Measurements from ENCODE around the gene ADIPOR1.

Gene ADIPOR1

DNA sequence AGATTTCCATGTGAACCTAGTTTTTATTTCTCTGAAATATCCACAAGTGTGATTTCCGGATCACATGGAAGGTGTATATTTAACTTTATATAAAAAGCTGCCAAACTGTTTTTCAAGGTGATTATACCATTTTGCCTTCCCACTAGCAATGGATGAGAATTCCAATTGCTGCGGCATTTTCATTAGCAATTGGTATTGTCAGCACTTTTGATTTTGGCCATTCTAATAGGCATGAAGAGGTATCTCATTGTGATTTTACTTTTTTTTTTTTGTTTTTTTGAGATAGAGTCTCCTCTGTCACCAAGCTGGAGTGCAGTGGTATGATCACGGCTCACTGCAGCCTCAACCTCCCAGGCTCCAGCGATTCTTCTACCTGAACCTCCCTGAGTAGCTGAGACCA lies 13.9 kb upstream of the ADIPOR1 start:
- no peak for DNase-seq (ENCODE audit: low read depth)

DNA sequence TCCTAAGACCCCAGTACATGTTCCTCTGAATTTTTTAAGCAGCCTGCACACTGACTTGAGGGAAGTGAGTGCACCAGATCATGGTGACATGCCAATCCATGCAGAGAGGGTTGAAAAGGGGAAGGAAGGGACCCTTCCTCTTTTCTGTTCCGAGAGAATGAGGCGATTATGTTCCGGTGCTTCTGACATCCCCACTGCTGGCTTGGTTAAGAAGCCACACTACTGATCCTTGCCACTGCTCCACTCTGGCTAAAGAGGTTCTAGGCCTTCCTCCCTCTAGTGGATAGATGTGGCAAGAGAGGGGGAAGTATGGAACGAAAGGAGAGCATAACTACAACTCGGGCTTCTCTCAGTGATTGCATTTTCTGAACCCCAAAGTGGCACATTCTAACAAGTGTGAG lies 10.8 kb upstream of the ADIPOR1 start:
- no peak for DNase-seq (ENCODE audit: low read depth)

DNA sequence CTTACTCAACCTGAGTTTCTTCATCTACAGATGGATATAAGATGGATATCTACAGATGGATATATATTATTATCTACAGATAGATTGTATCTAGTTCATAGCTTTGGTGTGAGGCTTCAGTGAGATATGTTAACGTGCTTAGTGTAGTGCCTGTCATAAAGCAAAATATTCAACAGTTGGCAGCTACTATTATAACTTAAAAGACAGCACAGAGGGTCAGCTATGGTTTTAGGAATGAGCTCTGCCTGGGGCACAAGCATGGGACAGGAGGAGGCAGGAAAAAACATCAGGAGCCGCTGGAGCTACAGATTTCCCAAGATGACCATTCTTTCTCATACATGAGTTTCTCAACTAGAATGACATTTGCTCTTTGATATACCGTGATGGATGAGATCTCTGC lies 10.2 kb upstream of the ADIPOR1 start:
- DNase-seq (ENCODE audit: low read depth), result no peak

DNA sequence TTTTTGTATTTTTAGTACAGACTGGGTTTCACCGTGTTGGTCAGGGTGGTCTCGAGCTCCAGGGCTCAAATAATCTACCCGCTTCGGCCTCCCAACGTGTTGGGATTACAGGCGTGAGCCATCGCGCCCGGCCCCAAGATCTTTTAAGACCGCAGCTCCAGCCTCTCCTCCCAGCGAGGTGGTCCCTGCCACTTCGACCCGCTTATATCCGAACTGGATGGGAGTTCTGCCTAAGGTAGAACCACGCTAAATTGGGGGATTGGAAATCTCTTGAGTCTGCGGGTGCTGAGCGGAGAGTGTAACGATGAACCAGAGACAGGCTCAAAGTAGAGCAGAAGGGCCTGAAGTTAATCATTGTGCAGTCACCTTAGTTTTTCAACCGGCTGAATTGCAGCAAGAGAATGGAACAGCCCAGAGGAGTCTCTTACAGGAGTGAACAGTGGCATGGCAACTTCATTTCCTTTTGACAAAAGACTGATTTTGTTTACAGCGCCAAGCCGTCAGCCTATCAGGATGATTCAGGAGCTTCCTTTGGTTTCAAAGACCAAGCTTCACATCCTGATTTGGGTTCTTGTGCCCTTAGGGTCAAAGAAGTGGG lies 9.7 kb upstream of the ADIPOR1 start:
- no peak for DNase-seq (ENCODE audit: low read depth)

DNA sequence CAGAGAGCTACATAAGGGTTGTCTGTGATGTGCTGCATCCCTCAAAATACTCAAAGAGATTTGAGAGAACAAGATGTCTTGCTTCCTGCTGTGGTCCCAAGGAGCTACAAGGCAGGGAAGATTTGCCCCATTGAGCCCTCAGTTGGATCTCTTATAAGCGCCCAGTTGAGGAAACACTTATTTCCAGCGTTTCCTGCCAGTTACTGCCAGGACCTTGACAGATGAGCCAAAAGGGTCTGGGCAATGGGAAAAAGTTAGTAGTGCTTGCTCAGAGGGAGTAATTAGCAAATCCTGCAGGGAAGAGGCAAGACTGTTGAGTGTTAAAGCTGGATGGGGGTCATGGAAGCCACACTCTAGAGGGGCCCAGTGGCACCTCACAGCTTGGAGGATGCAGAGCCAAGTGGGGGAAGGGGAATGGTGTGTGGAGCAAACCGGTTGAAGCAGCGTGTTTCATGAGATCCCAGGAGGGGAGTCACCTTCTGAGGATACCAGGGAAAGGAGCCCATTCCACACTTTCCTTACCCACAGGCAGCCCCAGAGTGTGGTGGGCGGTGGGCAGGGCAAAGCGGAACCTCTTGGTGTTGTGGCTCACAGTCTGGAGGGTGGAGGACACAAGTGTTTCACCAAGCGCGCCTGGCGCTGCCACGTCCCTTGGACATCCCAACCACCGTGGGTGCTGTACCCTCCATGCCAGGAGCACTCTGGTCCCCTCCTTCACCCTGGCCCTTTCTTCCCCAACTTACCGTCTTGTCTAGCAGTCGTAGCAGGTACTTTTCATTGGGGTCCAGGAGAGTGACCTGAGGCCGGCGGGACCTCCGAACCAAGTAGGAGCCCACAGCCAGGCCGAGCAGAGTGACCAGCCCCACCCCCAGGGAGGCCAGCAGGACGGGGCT lies 8.1 kb upstream of the ADIPOR1 start:
- no peak for DNase-seq (ENCODE audit: low read depth)

DNA sequence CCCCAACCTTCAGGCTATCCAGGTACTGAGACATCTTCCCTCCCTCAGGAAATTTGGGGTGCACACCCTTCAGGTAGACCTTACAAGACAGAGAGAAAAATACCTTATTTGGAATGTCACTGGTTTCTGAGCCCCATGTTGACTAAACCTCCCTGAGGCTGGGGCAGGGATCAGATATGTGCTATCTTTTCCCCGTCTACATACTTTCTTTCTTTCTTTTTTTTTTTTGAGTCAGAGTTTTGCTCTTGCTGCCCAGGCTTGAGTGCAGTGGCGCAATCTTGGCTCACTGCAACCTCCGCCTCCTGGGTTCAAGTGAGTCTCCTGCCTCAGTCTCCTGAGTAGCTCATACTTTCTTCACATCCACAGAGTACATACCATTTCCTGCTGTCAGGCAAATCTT lies 7.3 kb upstream of the ADIPOR1 start:
- DNase-seq (ENCODE audit: low read depth), result no peak

DNA sequence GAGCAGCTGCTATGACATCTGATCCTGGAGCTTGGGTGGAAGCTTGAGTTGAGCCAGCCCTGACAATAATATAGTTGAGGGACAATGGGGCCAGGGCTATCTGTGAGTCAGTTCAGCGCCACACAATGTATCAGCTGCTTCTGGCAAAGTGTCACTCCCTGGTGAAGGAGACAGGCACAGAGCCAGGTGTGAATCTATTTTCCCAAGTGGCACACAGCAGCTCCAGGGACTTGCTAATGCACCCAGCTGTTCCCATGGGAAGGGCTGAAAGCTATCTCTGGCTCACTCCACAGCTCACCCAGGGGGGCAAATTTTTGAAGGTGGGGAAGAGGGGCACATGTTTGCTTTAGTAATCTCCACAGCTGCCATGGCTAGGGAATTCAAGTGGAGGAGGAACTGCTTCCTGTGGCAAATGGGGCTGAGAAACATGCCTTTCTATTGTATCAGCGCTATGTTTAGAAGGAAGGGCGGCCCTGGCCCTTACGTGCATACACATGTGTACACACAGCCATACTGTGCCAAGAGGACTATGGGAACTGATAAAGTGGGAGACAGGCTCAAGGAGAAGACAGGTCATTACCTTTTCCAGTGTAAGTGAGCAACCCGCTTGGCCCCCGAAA lies 6.8 kb upstream of the ADIPOR1 start:
- DNase-seq (ENCODE audit: low read depth), result no peak

DNA sequence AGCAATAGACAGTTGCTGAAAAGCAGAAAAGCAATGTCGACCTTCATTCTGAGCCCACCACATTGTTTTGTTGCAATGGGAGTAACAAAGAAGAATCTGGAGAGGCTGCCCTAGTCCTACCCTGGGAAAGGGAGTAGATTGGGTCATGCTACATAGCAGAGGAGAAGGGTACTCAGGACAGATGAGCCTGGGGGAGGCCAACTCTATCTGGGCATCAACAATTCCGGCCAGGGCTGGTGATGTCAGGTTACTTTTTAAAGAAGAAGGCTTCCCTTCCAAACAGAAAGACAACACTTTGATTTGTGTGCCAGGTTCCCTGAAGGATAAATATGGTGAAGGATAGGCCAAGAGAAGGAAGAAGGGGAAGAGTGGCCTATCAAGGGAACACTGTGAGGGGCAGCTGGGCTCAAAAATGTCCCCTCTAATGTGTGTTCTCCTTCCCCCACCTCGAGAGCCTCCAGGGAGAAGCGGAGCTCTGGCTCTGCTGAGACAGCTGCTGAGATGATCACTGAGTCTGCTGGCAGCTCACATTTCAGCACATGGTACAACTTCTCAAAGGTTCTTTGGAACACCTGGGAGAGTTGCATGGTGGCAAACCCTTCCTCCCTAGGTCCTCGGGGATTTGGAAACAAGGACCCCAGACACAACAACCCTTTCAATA lies 3.2 kb upstream of the ADIPOR1 start:
- no peak for DNase-seq (ENCODE audit: low read depth)

DNA sequence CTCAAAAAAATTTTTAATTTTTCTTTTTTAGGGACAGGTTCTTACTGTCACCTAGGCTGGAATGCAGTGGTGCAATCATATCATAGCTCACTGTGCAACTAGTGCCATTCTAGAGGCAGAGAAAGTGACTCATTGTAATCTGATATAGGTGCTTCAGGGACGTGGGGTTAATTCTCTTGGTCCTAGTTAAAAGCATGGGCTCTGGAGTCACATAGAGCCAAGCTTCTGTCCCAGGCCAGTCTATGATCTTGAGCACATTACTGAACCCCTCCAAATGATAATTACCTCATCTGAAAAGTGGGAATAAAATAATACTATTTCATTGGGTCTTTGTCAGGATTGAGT lies 1.1 kb upstream of the ADIPOR1 start:
- DNase-seq (ENCODE audit: low read depth), result no peak

DNA sequence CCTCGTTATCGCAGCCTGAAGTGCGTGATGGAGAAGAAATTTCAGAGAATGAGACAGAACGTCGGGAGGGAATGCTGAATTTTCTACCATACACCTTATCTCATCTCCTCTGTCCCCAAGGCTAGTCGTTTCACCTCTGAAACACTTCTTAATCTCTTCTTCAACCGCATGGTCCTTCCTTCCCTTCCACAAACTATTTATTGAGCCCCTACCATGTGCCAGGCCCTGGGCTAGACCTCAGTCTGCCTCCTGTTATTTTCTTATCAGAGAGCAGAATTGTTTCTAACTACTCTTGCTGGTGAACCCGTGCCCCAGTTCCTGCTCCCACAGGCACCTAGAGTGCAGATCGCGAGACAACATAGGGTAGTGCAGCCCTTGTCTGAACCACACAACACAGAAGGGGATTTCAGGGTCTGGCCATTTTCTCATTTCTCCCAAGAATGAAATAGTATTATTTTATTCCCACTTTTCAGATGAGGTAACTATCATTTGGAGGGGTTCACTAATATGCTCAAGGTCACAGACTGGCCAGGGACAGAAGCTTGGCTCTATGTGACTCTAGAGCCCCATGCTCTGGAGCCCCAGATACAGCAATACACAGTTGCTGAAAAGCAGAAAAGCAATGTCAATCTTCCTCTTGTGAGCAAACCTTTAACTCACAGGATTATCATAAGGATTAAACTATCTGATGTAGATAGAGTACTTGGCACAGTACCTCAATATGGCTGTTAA lies 598 bp upstream of the ADIPOR1 start:
- DNase-seq (ENCODE audit: low read depth), result no peak

DNA sequence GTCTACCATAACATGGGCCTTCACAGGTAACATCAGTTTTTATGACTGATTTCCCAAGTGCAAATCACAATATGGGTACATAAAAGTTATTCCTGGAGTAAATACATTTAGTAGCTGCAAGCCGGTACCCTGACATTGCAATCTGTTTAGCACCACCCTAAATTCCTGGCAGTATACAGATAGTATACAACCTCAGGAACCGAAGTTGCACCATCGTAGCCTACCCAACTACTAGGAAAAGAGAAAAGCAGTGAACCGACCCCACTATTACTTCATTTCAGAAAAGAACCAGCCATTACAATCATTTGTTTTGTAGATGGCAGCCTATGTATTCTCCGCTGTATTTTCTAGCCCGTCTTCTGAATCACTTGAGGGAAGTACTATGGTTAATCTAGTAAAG lies 1.1 kb downstream of the ADIPOR1 start:
- DNase-seq (ENCODE audit: low read depth), result no peak

DNA sequence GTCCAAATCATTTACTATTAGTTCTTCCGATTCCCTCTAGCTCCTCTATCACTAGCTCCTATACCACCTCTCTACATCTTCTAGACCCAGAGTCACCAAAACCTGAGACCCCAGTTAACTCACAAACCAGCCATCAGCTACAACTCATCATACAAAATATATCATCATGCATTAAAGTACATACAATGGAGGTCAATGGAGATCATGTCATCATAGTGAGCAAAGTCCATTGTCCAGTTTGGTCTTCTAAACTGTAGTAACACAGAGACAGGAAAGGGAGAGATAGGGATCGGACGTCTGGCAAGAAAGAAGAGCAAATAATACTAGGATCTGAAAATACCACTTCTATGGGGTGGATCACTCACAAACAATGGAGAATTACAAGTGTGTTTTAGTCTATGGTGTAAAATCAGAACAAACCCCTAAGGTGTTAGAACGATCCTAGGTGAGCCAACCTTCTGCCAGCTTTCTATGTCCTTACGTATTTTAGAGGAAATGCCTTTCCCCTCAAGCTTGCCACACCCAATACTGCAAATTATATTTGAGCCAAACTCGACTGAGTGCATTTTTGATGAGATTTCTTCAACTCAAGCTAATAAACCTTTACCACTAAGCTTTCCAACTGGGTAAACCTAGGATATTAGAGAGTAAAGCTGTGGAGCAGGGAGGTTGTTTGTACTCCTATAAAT lies 3.9 kb downstream of the ADIPOR1 start:
- no peak for DNase-seq (ENCODE audit: low read depth)

DNA sequence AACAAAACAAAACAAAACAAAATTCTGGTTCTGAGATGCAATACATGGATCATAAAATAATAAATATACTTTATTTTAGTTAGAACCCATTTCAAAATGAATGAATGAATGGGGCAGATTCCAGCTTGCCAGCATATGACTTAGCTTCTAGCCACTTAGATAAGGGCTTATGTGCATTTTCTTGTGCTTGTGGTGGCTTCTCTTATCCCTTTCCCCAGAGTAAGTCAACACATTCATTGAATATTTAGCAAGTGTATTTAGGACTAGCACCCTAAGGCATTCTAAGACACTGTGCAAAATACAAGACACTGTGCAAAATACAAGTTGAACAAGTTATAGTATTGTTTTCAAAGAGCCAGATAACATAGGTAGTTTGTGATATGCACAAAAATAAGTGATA lies 4.7 kb downstream of the ADIPOR1 start:
- no peak for DNase-seq (ENCODE audit: low read depth)

DNA sequence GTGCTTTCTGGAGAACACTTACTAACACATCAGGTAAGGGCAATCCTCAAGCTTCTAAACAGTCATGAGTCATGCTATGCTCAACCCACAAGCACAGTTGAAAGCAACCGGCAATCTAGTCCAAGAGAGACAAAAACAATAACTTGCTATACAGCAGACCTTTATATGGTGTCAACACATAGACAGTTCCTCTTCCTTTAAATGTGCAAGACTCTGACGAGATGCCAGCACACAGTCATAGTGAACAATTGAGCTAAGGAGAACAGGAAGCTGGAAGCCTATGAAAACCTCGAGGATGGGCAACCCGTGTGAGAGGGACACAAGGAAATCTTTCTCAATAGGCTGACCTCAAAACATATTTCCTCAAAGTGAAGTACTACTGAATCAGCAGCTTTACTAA lies 5.3 kb downstream of the ADIPOR1 start:
- no peak for DNase-seq (ENCODE audit: low read depth)

DNA sequence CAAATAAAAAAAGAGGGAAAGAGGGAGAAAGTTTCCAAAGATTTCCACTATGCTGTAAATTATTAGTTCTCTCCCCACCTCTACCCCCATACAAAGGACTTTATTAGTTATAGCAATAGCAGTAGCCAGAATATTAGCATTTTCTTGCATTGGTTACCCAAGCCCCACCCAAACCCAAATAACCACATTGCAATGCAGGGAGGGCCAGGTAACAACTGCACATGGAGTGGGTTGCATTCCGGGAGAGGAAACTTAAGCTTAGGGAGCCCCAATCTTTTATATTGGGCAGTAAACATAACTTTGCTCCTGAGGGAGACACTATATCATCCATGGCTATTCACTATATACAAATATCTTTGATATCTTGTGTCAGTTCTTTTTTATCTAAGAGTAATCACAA lies 6.0 kb downstream of the ADIPOR1 start:
- DNase-seq (ENCODE audit: low read depth), result no peak

DNA sequence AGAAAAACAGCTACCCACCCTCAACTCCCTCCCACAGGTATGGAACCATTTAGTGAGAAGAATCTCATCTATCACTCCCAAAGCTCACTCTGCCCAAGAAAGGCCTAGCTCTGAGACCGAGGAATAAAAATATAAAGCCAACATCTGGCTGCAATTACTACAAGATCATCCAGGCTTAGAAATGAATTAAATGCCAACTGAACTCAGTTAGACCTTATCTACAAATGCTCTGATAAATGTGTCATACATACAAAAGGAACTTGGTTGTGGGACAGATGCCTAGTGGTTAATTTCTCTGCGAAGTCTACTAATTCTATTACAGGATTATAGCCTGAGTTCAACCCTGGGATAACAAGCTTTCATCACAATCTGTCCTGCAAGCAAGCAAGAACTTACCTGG lies 6.7 kb downstream of the ADIPOR1 start:
- DNase-seq (ENCODE audit: low read depth), result no peak

DNA sequence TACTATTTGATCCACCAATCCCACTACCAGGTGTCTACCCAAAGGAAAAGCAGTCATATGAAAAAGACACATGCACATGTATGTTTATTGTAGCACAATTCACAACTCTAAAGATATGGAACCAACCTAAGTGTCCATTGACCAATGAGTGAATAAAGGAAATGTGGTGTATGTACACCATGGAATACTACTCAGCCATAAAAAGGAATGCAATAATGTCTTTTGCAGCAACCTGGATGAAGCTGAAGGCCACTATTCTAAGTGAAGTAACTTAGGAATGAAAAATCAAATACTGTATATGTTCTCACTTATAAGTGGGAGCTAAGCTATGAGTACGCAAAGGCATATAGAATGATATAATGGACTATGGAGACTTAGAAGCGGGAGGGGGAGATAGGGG lies 12.6 kb downstream of the ADIPOR1 start:
- no peak for DNase-seq (ENCODE audit: low read depth)

DNA sequence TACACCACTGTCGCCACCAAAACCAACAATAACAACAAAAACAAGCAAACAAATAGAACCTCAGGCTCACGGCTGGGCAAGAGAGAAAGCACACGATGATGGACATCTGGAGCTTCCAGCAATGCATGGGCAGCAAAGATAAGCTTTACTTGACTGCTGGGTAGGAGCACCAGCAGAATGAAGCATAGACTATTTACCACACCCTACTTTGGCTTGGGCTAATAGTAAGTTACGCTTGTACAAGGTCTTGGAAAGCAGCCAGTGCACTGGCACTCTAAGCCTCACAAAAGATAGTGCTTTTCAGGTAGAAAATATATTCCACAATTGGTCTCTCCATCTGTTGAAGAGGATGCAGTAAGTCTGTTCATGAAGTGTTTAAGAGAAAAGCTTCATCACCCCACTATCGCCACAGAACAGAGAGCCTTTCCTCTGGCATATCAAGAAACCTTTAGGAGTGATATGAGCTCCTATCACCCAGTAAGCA lies 13.6 kb downstream of the ADIPOR1 start:
- no peak for DNase-seq (ENCODE audit: low read depth)

DNA sequence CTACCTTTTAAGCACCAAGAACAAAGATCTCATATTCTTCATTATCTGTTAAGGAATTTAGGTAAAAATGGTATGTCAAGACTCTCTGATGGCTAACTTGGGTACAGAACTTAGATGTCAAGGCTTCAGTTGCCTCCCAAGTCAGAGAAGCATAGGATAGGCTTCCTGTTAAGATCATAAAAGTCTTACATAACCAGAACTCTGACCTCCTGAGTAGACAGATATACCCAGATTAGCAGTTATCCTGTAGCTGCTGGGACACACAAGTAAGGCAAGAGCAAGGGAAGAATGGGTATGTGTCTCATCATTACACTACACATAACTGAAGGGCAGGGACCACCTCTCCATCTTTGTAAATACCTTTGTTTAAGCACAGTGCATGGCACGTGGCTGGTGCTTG lies 15.7 kb downstream of the ADIPOR1 start:
- no peak for DNase-seq (ENCODE audit: low read depth)

DNA sequence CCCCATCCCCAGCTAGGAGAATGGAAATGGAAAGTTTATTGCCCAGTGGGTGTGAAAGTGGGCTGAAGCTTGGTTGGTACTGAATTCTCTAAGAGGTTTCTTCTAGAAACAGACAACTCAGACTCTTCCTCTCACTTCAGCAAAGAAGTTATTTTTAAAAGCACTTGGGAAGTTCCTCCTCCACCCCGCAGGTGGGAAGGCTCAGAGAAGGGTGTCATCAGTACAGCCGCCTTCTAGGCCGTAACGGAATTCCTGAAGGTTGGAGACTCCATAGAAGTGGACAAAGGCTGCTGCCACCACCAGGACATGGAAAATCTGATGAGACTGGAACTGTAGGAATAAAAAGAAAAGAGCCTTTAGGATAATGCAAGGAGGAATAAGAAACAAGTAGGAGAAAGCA lies 16.7 kb downstream of the ADIPOR1 start:
- DNase-seq (ENCODE audit: low read depth), result no peak

DNA sequence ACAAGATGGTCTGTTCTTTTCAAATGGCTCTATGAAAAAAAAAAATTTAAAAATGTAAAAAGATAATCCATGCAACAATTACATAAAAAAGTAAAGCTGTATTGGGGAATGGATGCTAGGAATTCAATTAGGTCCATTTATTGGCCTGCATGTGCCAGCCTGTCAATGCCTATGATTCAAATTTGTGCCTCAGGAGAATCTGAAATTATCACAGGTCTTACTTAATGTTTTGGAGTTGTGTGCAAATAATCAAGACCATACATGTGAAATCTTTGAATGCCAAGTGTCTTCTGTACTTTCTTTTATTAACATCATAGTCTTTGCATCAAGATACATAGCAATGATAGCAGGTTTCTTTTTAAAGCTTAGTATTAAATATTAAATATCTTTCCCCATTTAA lies 17.6 kb downstream of the ADIPOR1 start:
- DNase-seq (ENCODE audit: low read depth), result no peak

Data from T follicular helper cell (primary cell).